K562 (cell line): Measurements from ENCODE around the gene SDK1. TPM values are rescaled to one million over a fixed set of nuclear protein-coding genes. Genes with fewer than 3 reads are reported as not detected.

ENCODE experiments used
- ATAC-seq: fragments of 200-7000 bp; cut with Tn5 transposase; 3 replicates; pipeline ENCODE4 v1.9.1; 2020; ENCODE audit warnings: moderate library complexity
- BruUV-seq: library from RNA; stranded (reverse); fragments of 400-500 nt; replicated peaks from 2 replicates; lab custom pipeline; 2021; lab: Mats Ljungman, UMichigan
- CTCF ChIA-PET: fragments of 300-600 bp; formaldehyde crosslinking; extraction: SDS; loops from one replicate; lab custom pipeline; 2021; ENCODE audit warnings: low intra/inter-chr PET ratio; lab: Yijun Ruan, JAX
- POLR2A ChIA-PET: fragments of 300-600, 350-650 bp; sonication (Branson Sonifier 250); formaldehyde crosslinking; extraction: SDS; loops from one replicate; lab custom pipeline; 2021; ENCODE audit warnings: antibody characterized with exemption, inconsistent platforms; lab: Yijun Ruan, JAX
- DNase-seq, 4 experiments: peaks; one replicate each; pipeline versions ENCODE4 v3.0.0 to v3.0.0-alpha.2; 2011 to 2018; ENCODE audit warnings: low spot score in 3 of 4, mixed read lengths in 3 of 4; ENCODE audit errors: extremely low read depth in 1 of 4
- FAIRE-seq: peaks from 2 replicates; lab custom pipeline; 2011; peaks lifted over from hg19 to GRCh38; lab: Jason Lieb, UNC
- H2AFZ ChIP-seq: 2 replicates; pipeline ENCODE4 v1.6.0; 2011; ENCODE audit warnings: low read depth, low read length, control low read depth, inconsistent platforms
- H3K27ac ChIP-seq: fragments of 200-600 bp; 3 replicates; pipeline ENCODE4 v1.8.0; 2011; ENCODE audit warnings: low read depth, mild to moderate bottlenecking, control low read depth, inconsistent platforms, low read length, moderate library complexity, mixed read lengths; ENCODE audit errors: extremely low read depth
- H3K27me3 ChIP-seq, 2 experiments: fragments of 300-600 bp in 1 of 2; 2 replicates in 1 of 2; 3 replicates in 1 of 2; pipeline versions ENCODE4 v1.6.0 to v1.8.0; 2011; ENCODE audit warnings: inconsistent platforms in 2 of 2, low read length in 2 of 2, mild to moderate bottlenecking in 1 of 2, mixed read lengths in 1 of 2, moderate library complexity in 1 of 2; ENCODE audit not compliant: control insufficient read depth in 2 of 2, insufficient read depth in 2 of 2
- H3K36me3 ChIP-seq: fragments of 300-600 bp; 3 replicates; pipeline ENCODE4 v1.8.0; 2011; ENCODE audit warnings: mild to moderate bottlenecking, low read length, inconsistent platforms; ENCODE audit not compliant: control insufficient read depth, insufficient read depth
- H3K4me1 ChIP-seq, 2 experiments: fragments of 200-600 bp in 1 of 2; replicated peaks in 1 of 2; 2 replicates in 1 of 2; 3 replicates in 1 of 2; pipeline versions ENCODE4 v1.5.1 to v1.8.0; 2011; ENCODE audit warnings: inconsistent platforms in 2 of 2, low read length in 2 of 2, mild to moderate bottlenecking in 1 of 2, mixed read lengths in 1 of 2, moderate library complexity in 1 of 2; ENCODE audit not compliant: control insufficient read depth in 2 of 2, insufficient read depth in 2 of 2
- H3K4me2 ChIP-seq: 2 replicates; pipeline ENCODE4 v1.6.1; 2011; ENCODE audit warnings: low read length, control low read depth, inconsistent platforms, mixed read lengths; ENCODE audit not compliant: insufficient read depth
- H3K4me3 ChIP-seq: fragments of 200-600 bp; sonication (generic), shearing (Covaris generic); 2 replicates; pipeline ENCODE4 v1.5.1; 2016; ENCODE audit warnings: control low read depth, inconsistent platforms
- H3K79me2 ChIP-seq: fragments of 200-600 bp; 3 replicates; pipeline ENCODE4 v1.8.0; 2011; ENCODE audit warnings: low read length, inconsistent platforms; ENCODE audit not compliant: control insufficient read depth, insufficient read depth
- H3K9ac ChIP-seq, 2 experiments: 2 replicates each; pipeline versions ENCODE4 v1.6.0 to v1.6.1; 2011; ENCODE audit warnings: low read depth in 2 of 2, low read length in 2 of 2, control low read depth in 1 of 2, inconsistent platforms in 1 of 2, mild to moderate bottlenecking in 1 of 2, mixed read lengths in 1 of 2; ENCODE audit not compliant: insufficient read depth in 1 of 2
- H3K9me1 ChIP-seq: one replicate; pipeline ENCODE4 v1.6.0; 2011; ENCODE audit warnings: inconsistent platforms, mild to moderate bottlenecking, low read length, moderate library complexity; ENCODE audit not compliant: control insufficient read depth, insufficient read depth
- H3K9me3 ChIP-seq: replicated peaks from 2 replicates; pipeline ENCODE4 v1.5.1; 2011; ENCODE audit warnings: low read depth, low read length, inconsistent platforms; ENCODE audit not compliant: control insufficient read depth, insufficient read depth
- H4K20me1 ChIP-seq: replicated peaks from 2 replicates; pipeline ENCODE4 v1.6.1; 2011; ENCODE audit warnings: low read length, inconsistent platforms, mixed read lengths; ENCODE audit not compliant: control insufficient read depth, insufficient read depth
- RAD21 ChIP-seq, 2 experiments: fragments of 250-450 bp in 1 of 2; fragments of 450-650 bp in 1 of 2; sonication (Bioruptor Pico) in 1 of 2; formaldehyde crosslinking in 1 of 2; IDR thresholded peaks in 1 of 2; conservative IDR thresholded peaks in 1 of 2; 2 replicates each; pipeline versions ENCODE4 v1.4.0 to v1.8.0; 2020 to 2022; ENCODE audit warnings: mild to moderate bottlenecking in 2 of 2, moderate library complexity in 1 of 2
- RBM22 ChIP-seq: fragments of 200-400 bp; formaldehyde crosslinking; IDR thresholded peaks from 2 replicates; pipeline ENCODE4 v1.6.1; 2018; ENCODE audit warnings: low read length, low read depth; ENCODE audit not compliant: poor library complexity, severe bottlenecking
- SPI1 ChIP-seq: IDR thresholded peaks from 2 replicates; pipeline ENCODE4 v1.6.1; 2011; ENCODE audit warnings: low read depth, low read length, control low read depth, borderline replicate concordance
- WGBS: fragments of 100-300 bp; shearing (Covaris generic); methylation state at CpG from one replicate; pipeline ENCODE4 v1.1.6; 2016; ENCODE audit warnings: low coverage, mixed read lengths; ENCODE audit not compliant: insufficient coverage; ENCODE audit errors: missing lambda C conversion rate; 5-methylcytosine and 5-hydroxymethylcytosine counted together
- in situ Hi-C: fragments of 300-500 bp; cut with MboI; formaldehyde crosslinking; loops from 4 replicates; pipeline ENCODE4 v1.15.0; 2018; ENCODE audit warnings: inconsistent platforms, mixed read lengths
- intact Hi-C: fragments of 100-400 bp; cut with micrococcal nuclease; formaldehyde crosslinking; loops from 2 replicates; pipeline ENCODE4 v1.14.2; 2022
- polyA plus RNA-seq, 8 experiments: library from polyadenylated mRNA; depleted of rRNA in 4 of 8; stranded (reverse) in 5 of 8; unstranded in 3 of 8; fragments of >200 nt; fragmentation: Nextera tagmentation in 2 of 8; fragmentation: Illumina TruSeq in 1 of 8; extraction: Ambion mirVana in 2 of 8; extraction: Trizol in 1 of 8; gene quantifications; 2 replicates each; pipeline versions ENCODE4 v1.2.1 to v1.2.3, GENCODE V29; 2011 to 2014; ENCODE audit warnings: inconsistent platforms in 1 of 8, missing spikeins in 1 of 8
- total RNA-seq, 7 experiments: library from RNA; depleted of rRNA in 6 of 7; stranded (reverse); fragments of >200 nt in 6 of 7; fragmentation: Illumina TruSeq in 2 of 7; extraction: Trizol in 2 of 7; gene quantifications; 2 replicates each; pipeline versions ENCODE4 v1.2.1 to v1.2.3, GENCODE V29; 2011 to 2021; ENCODE audit warnings: low replicate concordance in 1 of 7
- TF ChIP-seq, protein P1 (sequence below): fragments of 450-650 bp; IDR thresholded peaks from 2 replicates; pipeline ENCODE4 v1.6.1; 2016; ENCODE audit warnings: borderline replicate concordance
- TF ChIP-seq, protein P2 (sequence below), 3 experiments: IDR thresholded peaks in 2 of 3; conservative IDR thresholded peaks in 1 of 3; 2 replicates each; pipeline ENCODE4 v1.5.1; 2011 to 2012; ENCODE audit warnings: low read length in 3 of 3, mild to moderate bottlenecking in 3 of 3, control low read depth in 2 of 3, improper control_type of control experiment in 1 of 3, inconsistent platforms in 1 of 3, low read depth in 1 of 3, mixed read lengths in 1 of 3, moderate library complexity in 1 of 3; ENCODE audit not compliant: insufficient read depth in 2 of 3

The SDK1 gene
- total and polyA plus RNA-seq, 9 of the 15 experiments (the other 6 are each of a cell fraction or from before 2014, with no cell fraction given): 0.16 TPM; not detected in 8

DNA sequence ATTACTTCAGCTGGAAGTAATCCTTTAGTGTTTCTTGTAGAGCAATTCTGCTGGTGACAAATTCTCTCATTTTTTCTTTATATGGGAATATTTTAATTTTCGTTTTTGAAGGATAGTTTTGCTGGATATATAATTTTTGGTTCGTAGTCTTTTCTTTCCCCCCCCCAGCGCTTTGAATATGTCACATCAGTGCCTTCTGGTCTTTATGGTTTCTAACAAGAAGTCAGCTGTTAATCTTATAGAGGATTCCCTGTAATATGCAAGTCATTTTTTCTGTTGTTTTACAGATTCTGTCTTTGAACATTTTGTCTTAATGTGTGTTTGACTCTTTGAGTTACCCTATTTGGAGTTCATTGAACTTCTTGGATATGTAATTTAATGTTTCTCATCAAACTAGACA lies 96.3 kb downstream of the SDK1 start (continued):
- TF ChIP-seq, protein P1, sequence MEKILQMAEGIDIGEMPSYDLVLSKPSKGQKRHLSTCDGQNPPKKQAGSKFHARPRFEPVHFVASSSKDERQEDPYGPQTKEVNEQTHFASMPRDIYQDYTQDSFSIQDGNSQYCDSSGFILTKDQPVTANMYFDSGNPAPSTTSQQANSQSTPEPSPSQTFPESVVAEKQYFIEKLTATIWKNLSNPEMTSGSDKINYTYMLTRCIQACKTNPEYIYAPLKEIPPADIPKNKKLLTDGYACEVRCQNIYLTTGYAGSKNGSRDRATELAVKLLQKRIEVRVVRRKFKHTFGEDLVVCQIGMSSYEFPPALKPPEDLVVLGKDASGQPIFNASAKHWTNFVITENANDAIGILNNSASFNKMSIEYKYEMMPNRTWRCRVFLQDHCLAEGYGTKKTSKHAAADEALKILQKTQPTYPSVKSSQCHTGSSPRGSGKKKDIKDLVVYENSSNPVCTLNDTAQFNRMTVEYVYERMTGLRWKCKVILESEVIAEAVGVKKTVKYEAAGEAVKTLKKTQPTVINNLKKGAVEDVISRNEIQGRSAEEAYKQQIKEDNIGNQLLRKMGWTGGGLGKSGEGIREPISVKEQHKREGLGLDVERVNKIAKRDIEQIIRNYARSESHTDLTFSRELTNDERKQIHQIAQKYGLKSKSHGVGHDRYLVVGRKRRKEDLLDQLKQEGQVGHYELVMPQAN: no peak

DNA sequence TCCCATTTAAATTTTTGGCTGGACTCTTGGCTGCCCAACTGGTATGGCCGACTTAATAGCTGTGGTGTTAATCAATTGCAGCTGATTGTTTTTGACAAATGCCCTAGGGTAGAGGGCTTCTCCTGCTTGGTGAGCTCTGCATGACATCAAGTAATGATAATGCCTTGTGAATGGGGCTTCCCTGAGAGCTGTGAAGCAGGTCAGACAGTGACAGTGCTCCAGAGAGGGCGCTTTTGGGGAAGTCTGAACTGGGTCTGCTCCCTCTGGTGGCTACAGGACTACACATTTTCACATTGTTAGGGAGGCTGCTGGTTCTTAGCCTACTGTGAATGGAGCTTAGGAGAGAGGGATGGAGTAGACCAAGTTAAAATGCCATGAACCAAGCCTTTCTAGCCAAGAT lies 98.8 kb downstream of the SDK1 start:
- 2% methylated on average over 2 of the region's 2 CpGs for WGBS
- Histone ChIP-seq H3K36me3 (no peaks in the 10 kb centered on the region), H4K20me1 (no peaks in the 10 kb centered on the region), H3K9ac (no peak overlapping the region), H3K4me3 (no peak overlapping the region), H3K4me2 (no peak overlapping the region), H3K4me1 (no peaks in the 10 kb centered on the region), H3K27ac (no peak overlapping the region), H2AFZ (no peak overlapping the region), H3K9me1 (no peaks in the 10 kb centered on the region), H3K79me2 (no peaks in the 10 kb centered on the region), H3K9me3 (no peaks in the 10 kb centered on the region), H3K27me3 (no peaks in the 10 kb centered on the region)
- no peak for TF ChIP-seq RBM22
- TF ChIP-seq, protein P2, sequence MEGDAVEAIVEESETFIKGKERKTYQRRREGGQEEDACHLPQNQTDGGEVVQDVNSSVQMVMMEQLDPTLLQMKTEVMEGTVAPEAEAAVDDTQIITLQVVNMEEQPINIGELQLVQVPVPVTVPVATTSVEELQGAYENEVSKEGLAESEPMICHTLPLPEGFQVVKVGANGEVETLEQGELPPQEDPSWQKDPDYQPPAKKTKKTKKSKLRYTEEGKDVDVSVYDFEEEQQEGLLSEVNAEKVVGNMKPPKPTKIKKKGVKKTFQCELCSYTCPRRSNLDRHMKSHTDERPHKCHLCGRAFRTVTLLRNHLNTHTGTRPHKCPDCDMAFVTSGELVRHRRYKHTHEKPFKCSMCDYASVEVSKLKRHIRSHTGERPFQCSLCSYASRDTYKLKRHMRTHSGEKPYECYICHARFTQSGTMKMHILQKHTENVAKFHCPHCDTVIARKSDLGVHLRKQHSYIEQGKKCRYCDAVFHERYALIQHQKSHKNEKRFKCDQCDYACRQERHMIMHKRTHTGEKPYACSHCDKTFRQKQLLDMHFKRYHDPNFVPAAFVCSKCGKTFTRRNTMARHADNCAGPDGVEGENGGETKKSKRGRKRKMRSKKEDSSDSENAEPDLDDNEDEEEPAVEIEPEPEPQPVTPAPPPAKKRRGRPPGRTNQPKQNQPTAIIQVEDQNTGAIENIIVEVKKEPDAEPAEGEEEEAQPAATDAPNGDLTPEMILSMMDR (IDR thresholded peaks at IDR 0.05 in 2 of 3, conservative IDR thresholded peaks at IDR 0.05 in 1 of 3; ENCODE audit: insufficient read depth in 2 of 3, low read depth in 1 of 3, low read length in 3 of 3): peak; percentile 27 to 74 (median 47); a peak in 4 of 6 replicates
- TF ChIP-seq RAD21 (CRISPR knock-in tag; conservative IDR thresholded peaks at IDR 0.05 in 1 of 2, IDR thresholded peaks at IDR 0.05 in 1 of 2): peak in 1 of 2 experiments; percentile 12; a peak in 1 of 4 replicates
- peak; percentile 52; the same call in 1 of the 2 replicates for TF ChIP-seq SPI1
- in situ Hi-C loops: no loop called here
- no TSS peak for BruUV-seq
- ChIA-PET CTCF (no interaction called here), POLR2A (interaction anchor here (0.6 kb wide), 1 partner anchor 136 kb away, joined by 3 read pairs; no protein-coding TSS in a partner anchor)
- intact Hi-C loops: no loop called here
- ATAC-seq (peak; percentile 70), FAIRE-seq (no peak), DNase-seq (peak in 1 of 4 experiments; percentile 15)
